Measurements from ENCODE around the gene ZCWPW1.
"Not testable (repeated sequence)": the region's sequence is repeated elsewhere in the genome, so short reads cannot be mapped to it uniquely, and the experiment has no call there.

The ZCWPW1 gene

GRCh38 chr7:100456562-100456961, 28.1 kb upstream of the ZCWPW1 start:
- no peak for DNase-seq (ENCODE audit: low spot score)

- no peak for DNase-seq (ENCODE audit: low spot score)
Observed at GRCh38 chr7:100455206-100455605, 26.7 kb upstream of the ZCWPW1 start.

GRCh38 chr7:100453854-100454253, 25.4 kb upstream of the ZCWPW1 start:
- DNase-seq (ENCODE audit: low spot score), result not testable (repeated sequence)

GRCh38 chr7:100452513-100452912, 24.0 kb upstream of the ZCWPW1 start:
- no peak for DNase-seq (ENCODE audit: low spot score)

- DNase-seq (ENCODE audit: low spot score), result no peak
Observed at GRCh38 chr7:100449190-100449795, 20.8 kb upstream of the ZCWPW1 start.

GRCh38 chr7:100447363-100447762, 18.9 kb upstream of the ZCWPW1 start:
- DNase-seq (ENCODE audit: low spot score), result not testable (repeated sequence)

- no peak for DNase-seq (ENCODE audit: low spot score)
Observed at GRCh38 chr7:100446040-100446439, 17.5 kb upstream of the ZCWPW1 start.

- DNase-seq (ENCODE audit: low spot score), result no peak
Observed at GRCh38 chr7:100444311-100445278, 16.1 kb upstream of the ZCWPW1 start.

- DNase-seq (ENCODE audit: low spot score), result no peak
Observed at GRCh38 chr7:100443096-100443840, 14.8 kb upstream of the ZCWPW1 start.

- no peak for DNase-seq (ENCODE audit: low spot score)
Observed at GRCh38 chr7:100441641-100442535, 13.4 kb upstream of the ZCWPW1 start.

- DNase-seq (ENCODE audit: low spot score), result not testable (repeated sequence)
Observed at GRCh38 chr7:100439244-100439643, 10.7 kb upstream of the ZCWPW1 start.

GRCh38 chr7:100438731-100439130, 10.2 kb upstream of the ZCWPW1 start:
- DNase-seq (ENCODE audit: low spot score), result not testable (repeated sequence)

- DNase-seq (ENCODE audit: low spot score), result no peak
Observed at GRCh38 chr7:100438172-100438571, 9.7 kb upstream of the ZCWPW1 start.

- no peak for DNase-seq (ENCODE audit: low spot score)
Observed at GRCh38 chr7:100437150-100438100, 8.9 kb upstream of the ZCWPW1 start.

- no peak for DNase-seq (ENCODE audit: low spot score)
Observed at GRCh38 chr7:100435401-100436304, 7.2 kb upstream of the ZCWPW1 start.

GRCh38 chr7:100434297-100435144, 6.0 kb upstream of the ZCWPW1 start:
- no peak for DNase-seq (ENCODE audit: low spot score)

- DNase-seq (ENCODE audit: low spot score), result no peak
Observed at GRCh38 chr7:100433592-100434296, 5.2 kb upstream of the ZCWPW1 start.

- DNase-seq (ENCODE audit: low spot score), result no peak
Observed at GRCh38 chr7:100433276-100433591, 4.7 kb upstream of the ZCWPW1 start.
